HepG2 (cell line): Measurements from ENCODE around the gene CUL4A. TPM values are rescaled to one million over a fixed set of nuclear protein-coding genes. Genes with fewer than 3 reads are reported as not detected.

Source experiments
- ASH2L ChIP-seq: fragments of 300-600, 200-600 bp; sonication (generic); IDR thresholded peaks from 2 replicates; pipeline ENCODE4 v1.7.0; 2017; ENCODE audit warnings: low read depth, mild to moderate bottlenecking, moderate library complexity, mixed read lengths, low read length; ENCODE audit not compliant: insufficient read length
- BHLHE40 ChIP-seq: IDR thresholded peaks from 2 replicates; pipeline ENCODE4 v1.6.1; 2011; ENCODE audit warnings: low read length, improper control_type of control experiment
- BRCA1 ChIP-seq: sonication (generic); formaldehyde crosslinking; IDR thresholded peaks from 2 replicates; pipeline ENCODE4 v1.4.0; 2020; ENCODE audit warnings: missing genetic modification reagents
- E2F5 ChIP-seq: sonication (generic); formaldehyde crosslinking; conservative IDR thresholded peaks from 2 replicates; pipeline ENCODE4 v1.4.0; 2020; ENCODE audit warnings: missing genetic modification reagents
- FOXM1 ChIP-seq: sonication (generic); formaldehyde crosslinking; IDR thresholded peaks from 2 replicates; pipeline ENCODE4 v1.5.0; 2020; ENCODE audit warnings: missing genetic modification reagents
- HINFP ChIP-seq: sonication (generic); formaldehyde crosslinking; IDR thresholded peaks from 2 replicates; pipeline ENCODE4 v1.4.0; 2020; ENCODE audit warnings: low read depth, mild to moderate bottlenecking, missing genetic modification reagents
- KDM1A ChIP-seq: IDR thresholded peaks from 2 replicates; pipeline ENCODE4 v1.6.1; 2016; ENCODE audit warnings: missing compliant biosample characterization
- KDM2A ChIP-seq: sonication (generic); formaldehyde crosslinking; IDR thresholded peaks from 2 replicates; pipeline ENCODE4 v1.4.0; 2020; ENCODE audit warnings: low read depth, missing genetic modification reagents, borderline replicate concordance
- KMT2A ChIP-seq: sonication (generic); formaldehyde crosslinking; IDR thresholded peaks from 2 replicates; pipeline ENCODE4 v1.4.0; 2020; ENCODE audit warnings: missing genetic modification reagents
- LBX2 ChIP-seq: sonication (generic); formaldehyde crosslinking; IDR thresholded peaks from 2 replicates; pipeline ENCODE4 v1.5.0; 2020; ENCODE audit warnings: missing genetic modification reagents, mild to moderate bottlenecking, borderline replicate concordance
- MAFK ChIP-seq, 2 experiments: IDR thresholded peaks in 1 of 2; conservative IDR thresholded peaks in 1 of 2; 2 replicates each; pipeline ENCODE4 v1.6.1; 2011; ENCODE audit warnings: improper control_type of control experiment in 2 of 2, low read length in 2 of 2
- MXI1 ChIP-seq: IDR thresholded peaks from 3 replicates; pipeline ENCODE4 v1.6.1; 2012; ENCODE audit warnings: low read depth, low read length, inconsistent platforms, borderline replicate concordance
- NR3C1 ChIP-seq: sonication (generic); formaldehyde crosslinking; IDR thresholded peaks from 2 replicates; pipeline ENCODE4 v1.4.0; 2020; ENCODE audit warnings: missing genetic modification reagents
- TARDBP ChIP-seq: sonication (generic); formaldehyde crosslinking; IDR thresholded peaks from 2 replicates; pipeline ENCODE4 v1.8.0; 2022; ENCODE audit warnings: mild to moderate bottlenecking, missing genetic modification reagents
- TFDP1 ChIP-seq: IDR thresholded peaks from 2 replicates; pipeline ENCODE4 v1.6.1; 2016; ENCODE audit warnings: missing compliant biosample characterization, missing genetic modification reagents, borderline replicate concordance
- ZNF142 ChIP-seq: sonication (generic); formaldehyde crosslinking; IDR thresholded peaks from 2 replicates; pipeline ENCODE4 v1.4.0; 2020; ENCODE audit warnings: missing genetic modification reagents
- ZNF296 ChIP-seq: sonication (generic); formaldehyde crosslinking; conservative IDR thresholded peaks from 2 replicates; pipeline ENCODE4 v1.5.0; 2020; ENCODE audit warnings: mild to moderate bottlenecking, missing genetic modification reagents
- ZNF430 ChIP-seq: sonication (generic); formaldehyde crosslinking; IDR thresholded peaks from 2 replicates; pipeline ENCODE4 v1.9.0; 2021; ENCODE audit warnings: mild to moderate bottlenecking, missing genetic modification reagents
- ZNF572 ChIP-seq: sonication (generic); formaldehyde crosslinking; IDR thresholded peaks from 2 replicates; pipeline ENCODE4 v1.5.1; 2020; ENCODE audit warnings: mild to moderate bottlenecking, missing genetic modification reagents
- ZNF773 ChIP-seq: sonication (generic); formaldehyde crosslinking; IDR thresholded peaks from 2 replicates; pipeline ENCODE4 v1.4.0; 2020; ENCODE audit warnings: missing genetic modification reagents, borderline replicate concordance
- ZNF788 ChIP-seq: sonication (generic); formaldehyde crosslinking; IDR thresholded peaks from 2 replicates; pipeline ENCODE4 v1.5.0; 2020; ENCODE audit warnings: mild to moderate bottlenecking, missing genetic modification reagents, borderline replicate concordance
- polyA plus RNA-seq, 8 experiments: library from polyadenylated mRNA; depleted of rRNA in 3 of 8; stranded (reverse) in 7 of 8; unstranded in 1 of 8; fragments of >200 nt; fragmentation: Illumina TruSeq in 4 of 8; extraction: Trizol in 4 of 8; gene quantifications; 2 replicates each; pipeline versions ENCODE4 v1.2.1 to v1.2.3, GENCODE V29; 2011 to 2016; ENCODE audit warnings: low read depth in 4 of 8, missing spikeins in 1 of 8, mixed read lengths in 1 of 8; ENCODE audit not compliant: insufficient read depth in 1 of 8
- total RNA-seq, 5 experiments: library from RNA; depleted of rRNA; stranded (reverse); fragments of >200 nt; fragmentation: Illumina TruSeq; extraction: Trizol; gene quantifications; 2 replicates each; pipeline ENCODE4 v1.2.3, GENCODE V29; 2016; ENCODE audit warnings: low read depth in 1 of 5

The CUL4A gene
- total and polyA plus RNA-seq, 2 of the 13 experiments (the other 11 are each of a cell fraction or from before 2014, with no cell fraction given), result 51.2 to 75.3 TPM

GRCh38 chr13:113296823-113297369 lies 87.5 kb downstream of the CUL4A start, which contains the start of gene LAMP1 (continued):
- TF ChIP-seq E2F5 (CRISPR knock-in tag), result peak; percentile 88
- TF ChIP-seq MXI1, result peak; percentile 90
- TF ChIP-seq ZNF142 (CRISPR knock-in tag), result peak; percentile 88
- peak; percentile 51; the same call in 1 of the 2 replicates for TF ChIP-seq KDM1A (CRISPR knock-in tag)
- peak; percentile 89 for TF ChIP-seq ZNF773 (CRISPR knock-in tag)
- TF ChIP-seq TFDP1 (CRISPR knock-in tag), result peak; percentile 98
- TF ChIP-seq MAFK (conservative IDR thresholded peaks at IDR 0.05 in 1 of 2, IDR thresholded peaks at IDR 0.05 in 1 of 2; ENCODE audit: low read length in 2 of 2), result 0 out of 4 replicates have a peak, but pooled peaks of 1 of the 2 experiments have one; percentile 21
- 0 out of 2 replicates have a peak, but pooled peaks have one; percentile 33 for TF ChIP-seq ZNF572 (CRISPR knock-in tag)
- TF ChIP-seq FOXM1 (CRISPR knock-in tag), result no peak; the same call in 1 of the 2 replicates
- TF ChIP-seq TARDBP (CRISPR knock-in tag), result peak; percentile 99
- TF ChIP-seq ZNF788, result peak; percentile 97
- peak; percentile 57 for TF ChIP-seq ASH2L
- TF ChIP-seq HINFP (CRISPR knock-in tag), result peak; percentile 99
- peak; percentile 98 for TF ChIP-seq KDM2A
- peak; percentile 97; the same call in 1 of the 2 replicates for TF ChIP-seq LBX2
- no peak for TF ChIP-seq NR3C1 (CRISPR knock-in tag)
- peak; percentile 88 for TF ChIP-seq ZNF430 (CRISPR knock-in tag)
- peak; percentile 76 for TF ChIP-seq KMT2A (CRISPR knock-in tag)
- TF ChIP-seq BHLHE40, result peak; percentile 100
- TF ChIP-seq BRCA1, result 0 out of 2 replicates have a peak, but pooled peaks have one; percentile 64
- no peak for TF ChIP-seq ZNF296 (CRISPR knock-in tag)
